Activated CD4-positive, CD25-positive, alpha-beta regulatory T cell treated with anti-CD3 and anti-CD28 coated beads, Interleukin-2, amount 50 U/mL, for 24 hours (primary cell): ENCODE measurements around the gene TLR6.
"Not testable (repeated sequence)": the region's sequence is repeated elsewhere in the genome, so short reads cannot be mapped to it uniquely, and the experiment has no call there.

Source experiments
- ATAC-seq, 2 donors: fragments of 150-1000 bp; cut with Tn5 transposase; one replicate each; pipeline ENCODE4 v1.10.0; 2021; ENCODE audit warnings: mild to moderate bottlenecking in 1 of 2, moderate library complexity in 1 of 2

Gene TLR6

GRCh38 chr4:38785901-38786402 lies 70.7 kb downstream of the TLR6 start:
- ATAC-seq: peak; percentile 44 to 45

GRCh38 chr4:38785041-38785790 lies 71.4 kb downstream of the TLR6 start:
- ATAC-seq: no peak

GRCh38 chr4:38784141-38784540 lies 72.5 kb downstream of the TLR6 start:
- no peak for ATAC-seq

- no peak for ATAC-seq
These were observed 73.5 kb downstream of the TLR6 start for GRCh38 chr4:38783109-38783460.

- peak; percentile 58 to 66 for ATAC-seq
These were observed 74.0 kb downstream of the TLR6 start, which contains the start of gene TLR10 for GRCh38 chr4:38782452-38783108. TLR10 (minus strand) TSS chr4:38782990; CDS start chr4:38775590, 7,400 bp downstream.

GRCh38 chr4:38781854-38782261 lies 74.8 kb downstream of the TLR6 start:
- ATAC-seq: no peak

GRCh38 chr4:38780833-38781484 lies 75.7 kb downstream of the TLR6 start:
- no peak for ATAC-seq

GRCh38 chr4:38779790-38780189 lies 76.8 kb downstream of the TLR6 start:
- no peak for ATAC-seq

GRCh38 chr4:38777925-38778324 lies 78.7 kb downstream of the TLR6 start:
- ATAC-seq: not testable (repeated sequence)

GRCh38 chr4:38775326-38775725 lies 81.3 kb downstream of the TLR6 start:
- ATAC-seq: no peak

GRCh38 chr4:38774181-38774955 lies 82.2 kb downstream of the TLR6 start:
- no peak for ATAC-seq
